ENCODE data around the gene RASAL2. TPM values are rescaled to one million over a fixed set of nuclear protein-coding genes. Genes with fewer than 3 reads are reported as not detected.

Gene RASAL2
- total and polyA plus RNA-seq, 9 of the 15 experiments (the other 6 are each of a cell fraction or from before 2014, with no cell fraction given): 0.13 to 1.0 (median 0.62) TPM

DNA sequence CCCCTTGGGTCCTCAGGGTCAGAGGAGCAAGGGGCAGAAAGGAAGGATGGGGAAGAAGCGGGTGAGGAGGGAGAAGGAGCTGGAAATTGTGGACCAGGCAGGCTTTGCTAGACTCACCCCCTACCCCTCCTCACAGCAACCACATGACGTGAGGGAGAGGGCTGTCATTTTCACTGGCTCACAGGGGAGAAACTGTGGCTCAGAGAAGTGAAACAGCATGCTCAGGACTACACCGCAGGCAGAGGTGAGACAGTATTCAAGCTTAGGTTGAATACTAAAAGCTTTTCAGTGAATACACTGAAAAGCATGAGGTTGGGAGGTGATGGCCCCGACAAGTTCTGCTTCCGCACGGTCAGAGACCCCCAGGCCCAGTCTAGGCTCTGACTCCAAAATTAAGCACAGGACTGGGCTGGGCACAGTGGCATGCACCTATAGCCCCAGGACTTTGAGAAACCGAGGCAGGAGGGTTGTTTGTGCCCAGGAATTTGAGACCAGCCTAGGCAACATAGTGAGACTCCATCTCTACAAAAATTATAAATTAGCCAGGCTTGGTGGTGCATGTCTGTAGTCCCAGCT, 404.1 kb downstream of the RASAL2 start (continued):
- TF ChIP-seq, protein P1, sequence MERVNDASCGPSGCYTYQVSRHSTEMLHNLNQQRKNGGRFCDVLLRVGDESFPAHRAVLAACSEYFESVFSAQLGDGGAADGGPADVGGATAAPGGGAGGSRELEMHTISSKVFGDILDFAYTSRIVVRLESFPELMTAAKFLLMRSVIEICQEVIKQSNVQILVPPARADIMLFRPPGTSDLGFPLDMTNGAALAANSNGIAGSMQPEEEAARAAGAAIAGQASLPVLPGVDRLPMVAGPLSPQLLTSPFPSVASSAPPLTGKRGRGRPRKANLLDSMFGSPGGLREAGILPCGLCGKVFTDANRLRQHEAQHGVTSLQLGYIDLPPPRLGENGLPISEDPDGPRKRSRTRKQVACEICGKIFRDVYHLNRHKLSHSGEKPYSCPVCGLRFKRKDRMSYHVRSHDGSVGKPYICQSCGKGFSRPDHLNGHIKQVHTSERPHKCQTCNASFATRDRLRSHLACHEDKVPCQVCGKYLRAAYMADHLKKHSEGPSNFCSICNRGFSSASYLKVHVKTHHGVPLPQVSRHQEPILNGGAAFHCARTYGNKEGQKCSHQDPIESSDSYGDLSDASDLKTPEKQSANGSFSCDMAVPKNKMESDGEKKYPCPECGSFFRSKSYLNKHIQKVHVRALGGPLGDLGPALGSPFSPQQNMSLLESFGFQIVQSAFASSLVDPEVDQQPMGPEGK (CRISPR knock-in tag; IDR thresholded peaks at IDR 0.05; ENCODE audit: borderline replicate concordance): no peak
- TF ChIP-seq TAF1 (IDR thresholded peaks at IDR 0.05; ENCODE audit: control insufficient read depth, extremely low read depth, insufficient read depth, low read length, severe bottlenecking): no peak
- TF ChIP-seq ZNF23 (CRISPR knock-in tag; IDR thresholded peaks at IDR 0.05): no peak
- no peak for TF ChIP-seq MTA2 (IDR thresholded peaks at IDR 0.05; ENCODE audit: low read depth)
- no peak for TF ChIP-seq ZNF584 (CRISPR knock-in tag; IDR thresholded peaks at IDR 0.05; ENCODE audit: low read depth)
- TF ChIP-seq DNMT1 (IDR thresholded peaks at IDR 0.05): no peak
- TF ChIP-seq KAT8 (IDR thresholded peaks at IDR 0.05; ENCODE audit: low read depth): no peak
- TF ChIP-seq ZNF224 (CRISPR knock-in tag; IDR thresholded peaks at IDR 0.05): no peak
- TF ChIP-seq, protein P2, sequence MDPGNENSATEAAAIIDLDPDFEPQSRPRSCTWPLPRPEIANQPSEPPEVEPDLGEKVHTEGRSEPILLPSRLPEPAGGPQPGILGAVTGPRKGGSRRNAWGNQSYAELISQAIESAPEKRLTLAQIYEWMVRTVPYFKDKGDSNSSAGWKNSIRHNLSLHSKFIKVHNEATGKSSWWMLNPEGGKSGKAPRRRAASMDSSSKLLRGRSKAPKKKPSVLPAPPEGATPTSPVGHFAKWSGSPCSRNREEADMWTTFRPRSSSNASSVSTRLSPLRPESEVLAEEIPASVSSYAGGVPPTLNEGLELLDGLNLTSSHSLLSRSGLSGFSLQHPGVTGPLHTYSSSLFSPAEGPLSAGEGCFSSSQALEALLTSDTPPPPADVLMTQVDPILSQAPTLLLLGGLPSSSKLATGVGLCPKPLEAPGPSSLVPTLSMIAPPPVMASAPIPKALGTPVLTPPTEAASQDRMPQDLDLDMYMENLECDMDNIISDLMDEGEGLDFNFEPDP (CRISPR knock-in tag; IDR thresholded peaks at IDR 0.05): no peak

All from K562 (cell line).